Spinal cord (tissue), 10 donors: Measurements from ENCODE around the gene MAN1C1. TPM values are rescaled to one million over a fixed set of nuclear protein-coding genes. Genes with fewer than 3 reads are reported as not detected.

Experiments used
- DNase-seq, 6 donors: peaks; one replicate each; pipeline versions ENCODE4 v3.0.0 to v3.0.0-alpha.2; 2013 to 2015; ENCODE audit warnings: low spot score in 6 of 6, low read depth in 4 of 6
- H3K27ac ChIP-seq: one replicate; pipeline ENCODE4 v1.5.1; 2013; ENCODE audit warnings: low read depth, low read length, control low read depth
- H3K27me3 ChIP-seq: one replicate; pipeline ENCODE4 v1.6.1; 2013; ENCODE audit warnings: low read length; ENCODE audit not compliant: control insufficient read depth, insufficient read depth
- H3K36me3 ChIP-seq: one replicate; pipeline ENCODE4 v1.6.1; 2013; ENCODE audit warnings: low read length; ENCODE audit not compliant: control insufficient read depth, insufficient read depth
- H3K4me1 ChIP-seq: one replicate; pipeline ENCODE4 v1.6.1; 2013; ENCODE audit warnings: low read length; ENCODE audit not compliant: control insufficient read depth, insufficient read depth
- H3K4me3 ChIP-seq: one replicate; pipeline ENCODE4 v1.5.1; 2013; ENCODE audit warnings: low read depth, low read length, control low read depth
- H3K9me3 ChIP-seq: one replicate; pipeline ENCODE4 v1.6.1; 2013; ENCODE audit warnings: low read length; ENCODE audit not compliant: control insufficient read depth, insufficient read depth
- WGBS: methylation state at CpG from one replicate; pipeline ENCODE4 v1.1.5; 2013; ENCODE audit warnings: missing lambda C conversion rate; ENCODE audit not compliant: insufficient coverage; 5-methylcytosine and 5-hydroxymethylcytosine counted together
- polyA plus RNA-seq, 2 donors: library from polyadenylated mRNA; unstranded; fragments of 120-200 nt; gene quantifications; one replicate each; pipeline ENCODE4 v1.2.1, GENCODE V29; 2013; ENCODE audit not compliant: insufficient read length in 2 of 2
- total RNA-seq, 2 donors: library from RNA; depleted of rRNA in 1 of 2; stranded (reverse); fragments of 120-200 nt in 1 of 2; fragments of >200 nt in 1 of 2; gene quantifications; one replicate each; pipeline versions ENCODE4 v1.2.3 to v1.2.4, GENCODE V29; 2013 to 2014
- donor health status: healthy.

The MAN1C1 gene
- total and polyA plus RNA-seq, 4 donors = 18.4 to 59.7 (median 49.4) TPM

- Histone ChIP-seq H3K27me3 (no peaks in the 10 kb centered on the region), H3K9me3 (no peaks in the 10 kb centered on the region), H3K36me3 (peaks cover 3% of the 10 kb centered on the region), H3K4me1 (peaks cover 63% of the 10 kb centered on the region), H3K27ac (peak within 1 kb of the TSS; percentile 67), H3K4me3 (peak within 1 kb of the TSS; percentile 59)
- WGBS = under 1% methylated on average over 77 of the region's 91 CpGs
- peak in 2 of 6 donors; percentile 80 to 81 for DNase-seq
These were observed 183.5 kb downstream of the MAN1C1 start, which contains the start of gene SELENON for GRCh38 chr1:25799935-25800702. Gene SELENON, plus strand, starts transcription at chr1:25800193. Its CDS starts 38 bp downstream, at chr1:25800231.

DNA sequence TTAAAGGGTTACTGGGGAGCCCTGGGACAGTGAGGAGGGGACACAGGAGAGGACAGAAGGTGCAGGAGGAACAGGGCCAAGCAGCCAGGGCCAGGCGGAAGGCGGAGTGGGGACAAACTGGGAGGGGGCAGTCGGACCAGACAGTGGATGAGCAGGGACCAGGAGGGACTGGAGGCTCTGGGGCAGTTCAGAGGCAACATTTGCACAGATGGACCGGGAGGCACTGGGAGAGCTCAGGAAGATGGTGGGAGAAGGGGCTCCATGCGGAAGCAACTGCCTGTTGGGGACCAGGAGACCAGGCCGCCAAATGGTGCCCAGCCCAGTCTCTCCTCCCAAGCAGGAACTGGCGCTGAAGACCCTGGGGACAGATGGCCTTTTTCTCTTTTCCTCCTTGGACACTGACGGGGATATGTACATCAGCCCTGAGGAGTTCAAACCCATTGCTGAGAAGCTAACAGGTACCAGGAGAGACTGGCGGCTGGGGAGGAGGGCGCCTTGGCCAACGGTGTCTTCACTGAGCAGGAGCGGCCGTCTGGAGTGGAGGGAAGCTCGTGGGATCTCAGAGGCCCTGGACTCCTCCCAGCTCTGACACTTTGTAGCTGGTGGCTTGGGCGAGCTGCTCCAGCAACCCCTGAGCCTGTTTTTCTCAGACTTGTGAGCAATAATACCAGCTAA is 184.2 kb downstream of the MAN1C1 start:
- peak overlapping the region; percentile 59 for H3K4me3 ChIP-seq
- WGBS = 53% methylated on average over 13 of the region's 15 CpGs
- no peaks in the 10 kb centered on the region for H3K9me3 ChIP-seq
- H3K27me3 ChIP-seq = no peaks in the 10 kb centered on the region
- peaks cover 10% of the 10 kb centered on the region for H3K36me3 ChIP-seq
- H3K4me1 ChIP-seq = peaks cover 70% of the 10 kb centered on the region
- H3K27ac ChIP-seq = peak overlapping the region; percentile 52
- DNase-seq = no peak

GRCh38 chr1:25802915-25803314 is 186.3 kb downstream of the MAN1C1 start:
- Histone ChIP-seq H3K27ac (no peak overlapping the region), H3K4me3 (no peak overlapping the region)
- 44% methylated on average over 6 of the region's 6 CpGs for WGBS

DNA sequence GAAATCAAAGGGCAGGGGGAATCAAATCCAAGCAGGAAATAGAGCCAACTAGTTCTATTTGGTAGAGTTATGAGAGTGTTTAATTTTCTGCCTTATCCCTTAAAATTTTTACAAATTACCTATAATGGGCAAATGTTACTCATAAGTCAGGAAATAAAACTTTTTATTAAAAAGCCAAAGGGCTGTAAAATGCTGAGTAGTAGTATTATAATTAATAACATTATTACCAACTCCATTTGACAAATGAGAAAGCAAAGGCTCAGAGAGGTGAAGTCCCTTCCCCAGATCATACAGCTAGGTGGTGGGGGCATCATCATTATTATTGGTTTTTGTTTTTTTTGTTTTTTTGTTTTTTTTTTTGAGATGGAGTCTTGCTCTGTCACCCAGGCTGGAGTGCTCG is 186.8 kb downstream of the MAN1C1 start:
- Histone ChIP-seq H3K36me3 (peaks cover 36% of the 10 kb centered on the region), H3K4me1 (peaks cover 64% of the 10 kb centered on the region), H3K4me3 (no peak overlapping the region), H3K27me3 (no peaks in the 10 kb centered on the region), H3K9me3 (no peaks in the 10 kb centered on the region), H3K27ac (no peak overlapping the region)
- 100% methylated on average over 1 of the region's 1 CpG for WGBS
- no peak for DNase-seq

More at GRCh38 chr1:25802915-25803314, 186.3 kb downstream of the MAN1C1 start:
- Histone ChIP-seq H3K36me3 (peaks cover 31% of the 10 kb centered on the region), H3K9me3 (no peaks in the 10 kb centered on the region), H3K27me3 (no peaks in the 10 kb centered on the region), H3K4me1 (peaks cover 69% of the 10 kb centered on the region)
- no peak for DNase-seq

GRCh38 chr1:25804244-25804963 is 187.8 kb downstream of the MAN1C1 start:
- no peak for DNase-seq
- H3K27me3 ChIP-seq = no peaks in the 10 kb centered on the region
- no peaks in the 10 kb centered on the region for H3K9me3 ChIP-seq
- H3K4me3 ChIP-seq = no peak overlapping the region
- 50% methylated on average over 1 of the region's 10 CpGs for WGBS
- peaks cover 46% of the 10 kb centered on the region for H3K36me3 ChIP-seq
- H3K4me1 ChIP-seq = peaks cover 54% of the 10 kb centered on the region
- H3K27ac ChIP-seq = no peak overlapping the region

- no peak overlapping the region for H3K4me3 ChIP-seq
- no peak for DNase-seq
- peak overlapping the region; percentile 60 for H3K27ac ChIP-seq
These were observed 188.6 kb downstream of the MAN1C1 start for GRCh38 chr1:25804964-25805862.

DNA sequence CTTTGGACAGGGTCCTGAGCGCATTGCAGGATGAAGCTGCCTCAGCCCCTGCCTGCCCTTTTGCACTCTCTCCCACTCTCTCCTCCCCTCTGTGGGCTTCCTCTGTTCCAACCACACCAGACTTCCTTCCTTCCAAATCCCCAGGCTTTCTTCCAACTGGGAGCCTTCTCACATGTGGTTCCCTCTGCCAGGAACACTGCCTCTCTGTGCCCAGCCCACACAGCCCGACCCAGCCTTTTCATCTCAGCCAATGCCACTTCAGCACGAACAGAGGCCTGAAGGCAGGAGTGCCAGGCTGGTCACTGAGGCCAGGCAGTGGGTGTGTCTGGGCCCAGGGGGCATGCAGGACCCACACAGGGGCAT is 189.3 kb downstream of the MAN1C1 start:
- peak overlapping the region; percentile 60 for H3K27ac ChIP-seq
- DNase-seq = peak in 1 of 6 donors; percentile 88
- H3K4me3 ChIP-seq = no peak overlapping the region
- 53% methylated on average over 3 of the region's 3 CpGs for WGBS
- H3K9me3 ChIP-seq = no peaks in the 10 kb centered on the region
- peaks cover 60% of the 10 kb centered on the region for H3K36me3 ChIP-seq
- no peaks in the 10 kb centered on the region for H3K27me3 ChIP-seq
- H3K4me1 ChIP-seq = peaks cover 50% of the 10 kb centered on the region

More at GRCh38 chr1:25804964-25805862, 188.6 kb downstream of the MAN1C1 start:
- Histone ChIP-seq H3K27me3 (no peaks in the 10 kb centered on the region), H3K4me1 (peaks cover 49% of the 10 kb centered on the region), H3K9me3 (no peaks in the 10 kb centered on the region), H3K36me3 (peaks cover 54% of the 10 kb centered on the region)
- WGBS = 53% methylated on average over 8 of the region's 15 CpGs

GRCh38 chr1:25806418-25806817 is 189.8 kb downstream of the MAN1C1 start:
- H3K36me3 ChIP-seq = peaks cover 66% of the 10 kb centered on the region
- H3K9me3 ChIP-seq = no peaks in the 10 kb centered on the region
- 78% methylated on average over 4 of the region's 4 CpGs for WGBS
- peaks cover 50% of the 10 kb centered on the region for H3K4me1 ChIP-seq
- H3K27ac ChIP-seq = peak overlapping the region; percentile 60
- no peak overlapping the region for H3K4me3 ChIP-seq
- DNase-seq = peak in 1 of 6 donors; percentile 71
- no peaks in the 10 kb centered on the region for H3K27me3 ChIP-seq
